ENCODE measurements around the gene IGF2BP2. TPM values are rescaled to one million over a fixed set of nuclear protein-coding genes. Genes with fewer than 3 reads are reported as not detected.
A peak's percentile ranks its signal among the peaks of the same experiment; 100 is the strongest.
"Not testable (repeated sequence)": the region's sequence is repeated elsewhere in the genome, so short reads cannot be mapped to it uniquely, and the experiment has no call there.

IGF2BP2 gene
- total and polyA plus RNA-seq, 8 donors, result 3.2 to 17.0 (median 6.6) TPM

DNA sequence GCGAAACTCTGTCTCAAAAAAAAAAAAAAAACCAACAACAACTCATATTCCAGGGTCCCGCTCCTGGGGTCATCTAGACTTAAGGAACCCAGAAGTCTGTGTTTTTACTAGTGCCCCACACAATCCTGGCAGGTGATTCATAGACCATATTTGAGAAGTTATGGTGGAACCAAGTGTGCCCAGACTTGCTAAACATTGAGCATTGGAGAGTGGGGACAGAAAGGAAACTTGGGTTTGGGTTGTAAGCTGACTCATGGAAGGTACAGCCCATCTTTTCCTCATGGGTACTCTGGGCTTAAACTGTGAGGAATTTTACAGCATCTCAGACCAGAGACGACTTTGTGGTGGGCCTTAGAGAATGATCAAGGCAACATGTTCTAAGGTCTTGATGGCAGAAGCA, 18.3 kb upstream of the IGF2BP2 start:
- H3K9me3 ChIP-seq, result no peaks in the 10 kb centered on the region
- WGBS, 2 donors, result 83 to 90% methylated on average over 3 of the region's 3 CpGs
- H3K27ac ChIP-seq, result no peak overlapping the region
- no peaks in the 10 kb centered on the region for H3K36me3 ChIP-seq
- no peaks in the 10 kb centered on the region for H3K4me1 ChIP-seq
- no peak for FAIRE-seq
- TF ChIP-seq, protein P1, sequence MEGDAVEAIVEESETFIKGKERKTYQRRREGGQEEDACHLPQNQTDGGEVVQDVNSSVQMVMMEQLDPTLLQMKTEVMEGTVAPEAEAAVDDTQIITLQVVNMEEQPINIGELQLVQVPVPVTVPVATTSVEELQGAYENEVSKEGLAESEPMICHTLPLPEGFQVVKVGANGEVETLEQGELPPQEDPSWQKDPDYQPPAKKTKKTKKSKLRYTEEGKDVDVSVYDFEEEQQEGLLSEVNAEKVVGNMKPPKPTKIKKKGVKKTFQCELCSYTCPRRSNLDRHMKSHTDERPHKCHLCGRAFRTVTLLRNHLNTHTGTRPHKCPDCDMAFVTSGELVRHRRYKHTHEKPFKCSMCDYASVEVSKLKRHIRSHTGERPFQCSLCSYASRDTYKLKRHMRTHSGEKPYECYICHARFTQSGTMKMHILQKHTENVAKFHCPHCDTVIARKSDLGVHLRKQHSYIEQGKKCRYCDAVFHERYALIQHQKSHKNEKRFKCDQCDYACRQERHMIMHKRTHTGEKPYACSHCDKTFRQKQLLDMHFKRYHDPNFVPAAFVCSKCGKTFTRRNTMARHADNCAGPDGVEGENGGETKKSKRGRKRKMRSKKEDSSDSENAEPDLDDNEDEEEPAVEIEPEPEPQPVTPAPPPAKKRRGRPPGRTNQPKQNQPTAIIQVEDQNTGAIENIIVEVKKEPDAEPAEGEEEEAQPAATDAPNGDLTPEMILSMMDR (IDR thresholded peaks at IDR 0.05), result no peak
- intact Hi-C loops (cut with DNase I), result no loop called here
- DNase-seq, result no peak
- no peak for ATAC-seq
- H3K4me3 ChIP-seq, result no peak overlapping the region
- no peaks in the 10 kb centered on the region for H3K27me3 ChIP-seq

DNA sequence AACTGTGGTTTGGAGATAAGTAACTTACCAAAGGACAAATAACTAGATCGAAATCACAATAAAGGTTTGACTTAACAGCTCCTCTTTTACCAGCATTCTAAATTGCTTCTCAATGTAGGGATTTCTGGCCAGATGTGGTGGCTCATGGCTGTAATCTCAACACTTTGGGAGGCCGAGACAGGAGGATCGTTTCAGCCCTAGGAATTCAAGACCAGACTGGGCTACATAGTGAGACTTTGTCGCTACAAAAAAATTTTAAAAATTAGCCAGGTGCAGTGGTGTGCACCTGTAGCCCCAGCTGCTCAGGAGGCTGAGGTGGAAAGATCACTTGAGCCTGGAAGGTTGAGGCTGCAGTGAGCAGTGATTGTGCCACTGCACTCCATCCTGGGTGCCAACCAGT, 17.4 kb upstream of the IGF2BP2 start:
- no peak for FAIRE-seq
- TF ChIP-seq, protein P1 (IDR thresholded peaks at IDR 0.05), result no peak

DNA sequence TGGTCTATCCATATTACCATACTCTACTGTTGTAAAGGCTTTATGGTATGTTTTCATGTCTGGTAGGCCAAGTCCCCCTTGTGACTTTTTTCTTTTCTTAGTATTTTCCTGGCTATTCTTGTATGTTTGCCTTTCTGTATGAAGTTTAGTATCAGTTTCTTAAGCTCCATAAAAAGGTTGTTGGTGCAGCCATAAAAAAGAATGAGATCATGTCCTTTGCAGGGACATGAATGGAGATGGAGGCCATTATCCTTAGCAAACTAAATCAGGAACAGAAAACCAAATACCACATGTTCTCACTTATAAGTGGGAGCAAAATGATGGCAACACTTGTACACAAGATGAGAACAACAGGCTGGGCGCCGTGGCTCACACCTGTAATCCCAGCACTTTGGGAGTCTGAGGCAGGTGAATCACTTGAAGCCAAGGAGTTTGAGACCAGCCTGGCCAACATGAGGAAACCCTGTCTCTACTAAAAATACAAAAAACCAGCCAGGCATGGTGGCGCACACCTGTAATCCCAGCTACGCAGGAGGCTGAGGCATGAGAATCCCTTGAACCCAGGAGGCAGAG, 13.7 kb upstream of the IGF2BP2 start:
- ATAC-seq; DNase-seq; H3K27me3 ChIP-seq; H3K27ac ChIP-seq; H3K36me3 ChIP-seq; H3K4me3 ChIP-seq; H3K9me3 ChIP-seq; H3K4me1 ChIP-seq; FAIRE-seq; intact Hi-C loops (cut with DNase I): not testable (repeated sequence)
- WGBS, 2 donors, result 96 to 99% methylated on average over 4 of the region's 4 CpGs

More for the DNA sequence above, 17.4 kb upstream of the IGF2BP2 start:
- DNase-seq (no peak), ATAC-seq (no peak)
- H3K27ac ChIP-seq, result no peak overlapping the region
- intact Hi-C loops (cut with DNase I), result no loop called here
- H3K9me3 ChIP-seq, result no peaks in the 10 kb centered on the region
- 80 to 90% methylated on average over 4 of the region's 4 CpGs for WGBS, 2 donors
- no peaks in the 10 kb centered on the region for H3K4me1 ChIP-seq
- no peaks in the 10 kb centered on the region for H3K36me3 ChIP-seq
- no peaks in the 10 kb centered on the region for H3K27me3 ChIP-seq
- no peak overlapping the region for H3K4me3 ChIP-seq

DNA sequence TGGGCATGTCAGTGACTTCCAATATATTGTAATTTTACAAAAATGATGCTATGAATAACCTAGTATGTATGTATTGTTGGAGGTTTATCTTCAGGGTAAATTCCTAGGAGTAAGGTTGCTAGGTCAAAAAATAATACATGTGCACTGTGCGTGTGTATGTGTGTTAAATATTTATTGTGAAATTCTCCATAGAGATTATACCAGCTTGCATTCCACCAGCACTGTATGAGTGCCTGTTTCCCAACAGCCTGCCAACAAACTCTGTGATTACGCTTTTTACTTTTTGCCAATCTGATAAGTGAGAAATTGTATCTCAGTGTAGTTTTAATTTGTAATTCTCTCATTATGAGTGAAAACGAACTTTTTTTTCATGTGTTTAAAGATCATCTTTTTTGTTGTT, 12.6 kb upstream of the IGF2BP2 start:
- H3K9me3 ChIP-seq, result no peaks in the 10 kb centered on the region
- intact Hi-C loops (cut with DNase I), result no loop called here
- TF ChIP-seq, protein P1 (IDR thresholded peaks at IDR 0.05), result no peak
- no peak for FAIRE-seq
- 15 to 19% methylated on average over 3 of the region's 3 CpGs for WGBS, 2 donors
- H3K27me3 ChIP-seq, result no peaks in the 10 kb centered on the region
- ATAC-seq, result peak in 2 of 4 donors; percentile 18 to 44
- H3K4me1 ChIP-seq, result no peaks in the 10 kb centered on the region
- no peak for DNase-seq
- H3K36me3 ChIP-seq, result no peaks in the 10 kb centered on the region
- H3K27ac ChIP-seq, result no peak overlapping the region
- no peak overlapping the region for H3K4me3 ChIP-seq

DNA sequence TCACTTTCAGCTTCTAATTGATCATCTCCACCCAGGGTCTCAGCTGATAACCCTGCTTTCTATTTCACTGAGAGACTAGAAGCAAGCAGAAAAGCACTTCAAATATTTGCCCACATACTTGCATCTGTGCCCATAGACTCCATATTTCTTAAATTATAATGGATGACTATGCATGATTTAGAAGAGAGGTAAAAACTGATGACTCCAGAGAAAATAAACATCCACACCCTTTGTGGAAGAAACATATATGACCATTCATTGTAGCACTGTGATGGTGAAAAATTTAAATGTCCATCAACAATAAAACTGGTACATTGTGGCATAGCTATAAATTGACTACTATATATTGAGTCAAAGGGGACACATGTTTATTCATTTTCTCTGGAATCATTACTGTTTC, 7.1 kb upstream of the IGF2BP2 start:
- intact Hi-C loops (cut with DNase I), result no loop called here
- H3K9me3 ChIP-seq, result no peaks in the 10 kb centered on the region
- H3K27ac ChIP-seq, result no peak overlapping the region
- no peak for DNase-seq
- TF ChIP-seq, protein P1 (IDR thresholded peaks at IDR 0.05), result no peak
- FAIRE-seq, result no peak
- H3K36me3 ChIP-seq, result no peaks in the 10 kb centered on the region
- H3K4me1 ChIP-seq, result no peaks in the 10 kb centered on the region
- no peaks in the 10 kb centered on the region for H3K27me3 ChIP-seq
- no peak overlapping the region for H3K4me3 ChIP-seq
- ATAC-seq, result no peak
